ENCODE results near the gene STAG3. TPM values are rescaled to one million over a fixed set of nuclear protein-coding genes. Genes with fewer than 3 reads are reported as not detected.
"Not testable (repeated sequence)": the region's sequence is repeated elsewhere in the genome, so short reads cannot be mapped to it uniquely, and the experiment has no call there.

The STAG3 gene
- total and polyA plus RNA-seq, 2 of the 8 experiments (the other 6 are each of a cell fraction or from before 2014, with no cell fraction given) = 1.3 to 3.3 TPM

DNA sequence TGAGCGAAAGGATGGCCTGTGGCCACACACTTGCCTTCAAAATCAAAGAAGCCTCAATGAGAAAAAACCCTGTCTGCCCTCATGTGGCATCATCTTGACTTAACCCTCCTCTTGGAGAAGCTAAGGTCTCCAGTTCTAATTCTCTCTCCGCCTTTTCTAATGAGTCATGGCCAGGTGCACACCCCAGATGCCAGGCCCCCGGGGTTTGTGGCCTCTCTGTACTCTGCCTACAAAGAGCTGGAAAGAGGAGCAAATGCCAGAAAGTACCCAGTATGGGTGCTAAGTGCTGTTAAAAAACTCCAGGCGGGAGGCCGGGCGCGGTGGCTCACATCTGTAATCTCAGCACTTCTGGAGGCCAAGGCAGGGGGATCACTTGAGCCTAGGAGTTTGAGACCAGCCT, 62.3 kb downstream of the STAG3 start:
- H3K4ac ChIP-seq (replicated peaks; ENCODE audit: insufficient read length, low read depth, low read length); H2AK5ac ChIP-seq (ENCODE audit: low read depth, low read length); H3K56ac ChIP-seq (replicated peaks; ENCODE audit: insufficient read length, low read depth, low read length); H2BK15ac ChIP-seq (ENCODE audit: low read length); H3K23me2 ChIP-seq (ENCODE audit: low read depth, low read length); H3K4me3 ChIP-seq (ENCODE audit: extremely low read depth in 1 of 4, insufficient read depth in 2 of 4, low read depth in 3 of 4, low read length in 4 of 4); H3K9me3 ChIP-seq (ENCODE audit: insufficient read depth in 2 of 2, low read depth in 1 of 2, low read length in 1 of 2); H2AFZ ChIP-seq (ENCODE audit: low read length); H3K27ac ChIP-seq (ENCODE audit: low read depth, low read length); H4K20me1 ChIP-seq (replicated peaks in 1 of 2; ENCODE audit: control insufficient read depth in 1 of 2, insufficient read depth in 2 of 2, low read length in 2 of 2); H2BK20ac ChIP-seq (ENCODE audit: low read length); H3K9ac ChIP-seq (replicated peaks in 1 of 4; ENCODE audit: extremely low read depth in 1 of 4, low read depth in 3 of 4, low read length in 3 of 4); H3K14ac ChIP-seq (ENCODE audit: insufficient read length); H4K8ac ChIP-seq (ENCODE audit: extremely low read depth, insufficient read depth, low read length); H2BK120ac ChIP-seq (replicated peaks; ENCODE audit: low read depth, low read length); H2BK12ac ChIP-seq (ENCODE audit: low read depth, low read length); H3K79me1 ChIP-seq (ENCODE audit: low read depth, low read length); DNase-seq (ENCODE audit: low read depth in 1 of 2, low spot score in 2 of 2); H4K5ac ChIP-seq (ENCODE audit: insufficient read length, low read depth, low read length); H3K4me2 ChIP-seq (ENCODE audit: insufficient read depth in 1 of 2, low read depth in 2 of 2, low read length in 2 of 2); H3K27me3 ChIP-seq (replicated peaks in 1 of 4; ENCODE audit: control insufficient read depth in 3 of 4, extremely low read depth in 1 of 4, insufficient read depth in 3 of 4, low read length in 3 of 4); H3K23ac ChIP-seq (ENCODE audit: insufficient read length); H4K91ac ChIP-seq (replicated peaks; ENCODE audit: insufficient read length, low read length); H3K4me1 ChIP-seq (replicated peaks in 1 of 4; ENCODE audit: control insufficient read depth in 3 of 4, insufficient read depth in 4 of 4, low read length in 3 of 4); H2BK5ac ChIP-seq (ENCODE audit: low read depth, low read length); H3K18ac ChIP-seq (ENCODE audit: extremely low read depth, low read length); H3K36me3 ChIP-seq (ENCODE audit: control insufficient read depth in 2 of 4, insufficient read depth in 4 of 4, low read length in 3 of 4); FAIRE-seq; POLR2A ChIA-PET (ENCODE audit: partially characterized antibody): not testable (repeated sequence)
- H3K79me2 ChIP-seq (ENCODE audit: control insufficient read depth in 1 of 2, insufficient read depth in 2 of 2, low read length in 2 of 2) = peaks cover 0 to 14% of the 10 kb centered on the region in 2 experiments; a peak in 2 of 4 replicates
- CTCF ChIA-PET (ENCODE audit: partially characterized antibody) = interaction anchor here (1.2 kb wide), 1 partner anchor 109 kb away, joined by 3 read pairs; no protein-coding TSS in a partner anchor
- WGBS, 2 experiments (ENCODE audit: extremely low coverage in 1 of 2, insufficient coverage in 1 of 2, insufficient read length in 1 of 2, insufficient replicate concordance in 2 of 2, low coverage in 1 of 2, low lambda C conversion rate in 2 of 2, missing lambda C conversion rate in 1 of 2) = 96% methylated on average over 7 of the region's 7 CpGs; no CpG with 5 or more reads in 1 of the 2 experiments

Data from H1 (cell line).